WERI-Rb-1 (cell line): ENCODE measurements around the gene CELA2B.

Source experiments
- DNase-seq: peaks from one replicate; pipeline ENCODE4 v3.0.0-alpha.2; 2020
- H3K27ac ChIP-seq: fragments of 250-450 bp; sonication (Bioruptor Pico); 2 replicates; pipeline ENCODE4 v1.5.1; 2020; ENCODE audit warnings: mild to moderate bottlenecking, moderate library complexity
- H3K27me3 ChIP-seq: fragments of 250-450 bp; sonication (Bioruptor Pico); 2 replicates; pipeline ENCODE4 v1.5.1; 2021; ENCODE audit warnings: mild to moderate bottlenecking, low read depth, moderate library complexity; ENCODE audit not compliant: insufficient read depth, severe bottlenecking
- H3K36me3 ChIP-seq: fragments of 250-450 bp; sonication (Bioruptor Pico); 2 replicates; pipeline ENCODE4 v1.5.1; 2020; ENCODE audit warnings: mild to moderate bottlenecking, moderate library complexity
- H3K4me3 ChIP-seq: 2 replicates; pipeline ENCODE4 v1.5.1; 2011; ENCODE audit warnings: low read depth, mild to moderate bottlenecking, control low read depth, low read length
- H3K9me3 ChIP-seq: fragments of 250-450 bp; sonication (Bioruptor Pico); 2 replicates; pipeline ENCODE4 v1.5.1; 2021; ENCODE audit warnings: mild to moderate bottlenecking, moderate library complexity; ENCODE audit not compliant: severe bottlenecking
- TF ChIP-seq, protein P1 (sequence below): IDR thresholded peaks from 2 replicates; pipeline ENCODE4 v1.5.1; 2011; ENCODE audit warnings: low read depth, mild to moderate bottlenecking, control low read depth, inconsistent platforms, low read length

CELA2B gene

DNA sequence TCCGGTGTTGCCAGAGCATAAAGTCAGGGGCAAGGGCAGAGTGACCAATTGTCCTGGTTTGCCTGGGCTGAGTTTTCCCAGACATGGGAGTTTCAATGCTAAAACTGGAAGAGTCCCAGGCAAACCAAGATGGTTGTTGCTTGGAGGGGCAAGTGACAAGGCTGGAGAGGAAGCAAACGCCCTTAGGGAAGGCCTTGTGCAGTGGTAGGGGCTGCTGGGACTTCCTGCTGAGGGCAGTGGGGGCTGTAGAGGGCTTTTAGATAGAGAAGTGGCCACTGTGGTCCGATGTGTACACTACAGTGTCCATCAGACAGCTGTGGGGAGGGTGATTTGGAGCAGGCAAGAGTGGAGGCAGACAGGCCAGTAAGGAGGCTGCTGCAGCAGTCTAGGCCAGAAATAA is 26.3 kb upstream of the CELA2B start:
- DNase-seq, result no peak
- TF ChIP-seq, protein P1, sequence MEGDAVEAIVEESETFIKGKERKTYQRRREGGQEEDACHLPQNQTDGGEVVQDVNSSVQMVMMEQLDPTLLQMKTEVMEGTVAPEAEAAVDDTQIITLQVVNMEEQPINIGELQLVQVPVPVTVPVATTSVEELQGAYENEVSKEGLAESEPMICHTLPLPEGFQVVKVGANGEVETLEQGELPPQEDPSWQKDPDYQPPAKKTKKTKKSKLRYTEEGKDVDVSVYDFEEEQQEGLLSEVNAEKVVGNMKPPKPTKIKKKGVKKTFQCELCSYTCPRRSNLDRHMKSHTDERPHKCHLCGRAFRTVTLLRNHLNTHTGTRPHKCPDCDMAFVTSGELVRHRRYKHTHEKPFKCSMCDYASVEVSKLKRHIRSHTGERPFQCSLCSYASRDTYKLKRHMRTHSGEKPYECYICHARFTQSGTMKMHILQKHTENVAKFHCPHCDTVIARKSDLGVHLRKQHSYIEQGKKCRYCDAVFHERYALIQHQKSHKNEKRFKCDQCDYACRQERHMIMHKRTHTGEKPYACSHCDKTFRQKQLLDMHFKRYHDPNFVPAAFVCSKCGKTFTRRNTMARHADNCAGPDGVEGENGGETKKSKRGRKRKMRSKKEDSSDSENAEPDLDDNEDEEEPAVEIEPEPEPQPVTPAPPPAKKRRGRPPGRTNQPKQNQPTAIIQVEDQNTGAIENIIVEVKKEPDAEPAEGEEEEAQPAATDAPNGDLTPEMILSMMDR, result no peak
- no peaks in the 10 kb centered on the region for H3K36me3 ChIP-seq
- no peak overlapping the region for H3K27ac ChIP-seq
- no peak overlapping the region for H3K4me3 ChIP-seq
- peaks cover 7% of the 10 kb centered on the region for H3K9me3 ChIP-seq
- H3K27me3 ChIP-seq, result no peaks in the 10 kb centered on the region

DNA sequence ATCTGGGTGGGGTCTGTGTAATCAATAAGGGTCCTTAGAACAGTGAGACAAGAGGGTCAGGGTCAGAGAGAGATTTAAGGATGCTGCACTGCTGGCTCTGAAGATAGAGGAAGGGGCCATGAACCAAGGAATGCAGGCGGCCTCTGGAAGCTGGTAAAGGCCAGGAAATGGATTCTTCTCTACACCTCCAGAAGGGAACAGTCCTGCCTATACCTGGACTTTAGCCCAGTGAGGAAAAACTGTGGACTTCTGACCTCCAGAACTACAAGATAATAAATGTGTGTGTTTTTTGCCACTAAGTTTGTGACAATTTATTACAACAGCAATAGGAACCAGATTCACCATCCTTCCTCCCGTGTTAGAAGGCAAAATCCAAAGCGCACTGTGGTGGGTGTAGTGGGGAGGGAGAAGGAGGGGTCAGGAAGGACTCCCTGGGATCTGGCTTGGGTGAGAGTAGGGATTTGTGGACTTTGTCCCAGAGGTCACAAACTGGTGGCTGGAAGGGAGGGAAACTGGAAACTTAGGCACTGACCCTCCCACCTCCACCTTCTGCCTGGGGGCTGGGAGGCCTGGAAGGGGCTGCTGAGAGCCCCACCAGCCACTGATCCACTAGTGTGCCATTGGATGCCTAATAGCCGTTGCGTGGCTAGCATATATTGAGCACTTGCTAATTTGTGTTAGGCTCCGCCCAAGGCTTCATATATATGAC is 24.7 kb upstream of the CELA2B start:
- H3K27me3 ChIP-seq, result no peaks in the 10 kb centered on the region
- H3K36me3 ChIP-seq, result no peaks in the 10 kb centered on the region
- no peak overlapping the region for H3K27ac ChIP-seq
- H3K9me3 ChIP-seq, result peaks cover 7% of the 10 kb centered on the region
- H3K4me3 ChIP-seq, result no peak overlapping the region
- DNase-seq, result no peak
- TF ChIP-seq, protein P1, result no peak

- Histone ChIP-seq H3K4me3 (no peak overlapping the region), H3K27ac (no peak overlapping the region), H3K27me3 (no peaks in the 10 kb centered on the region), H3K36me3 (no peaks in the 10 kb centered on the region), H3K9me3 (peaks cover 7% of the 10 kb centered on the region)
- TF ChIP-seq, protein P1, result no peak
- no peak for DNase-seq
These were observed 23.7 kb upstream of the CELA2B start for GRCh38 chr1:15452216-15452615.

DNA sequence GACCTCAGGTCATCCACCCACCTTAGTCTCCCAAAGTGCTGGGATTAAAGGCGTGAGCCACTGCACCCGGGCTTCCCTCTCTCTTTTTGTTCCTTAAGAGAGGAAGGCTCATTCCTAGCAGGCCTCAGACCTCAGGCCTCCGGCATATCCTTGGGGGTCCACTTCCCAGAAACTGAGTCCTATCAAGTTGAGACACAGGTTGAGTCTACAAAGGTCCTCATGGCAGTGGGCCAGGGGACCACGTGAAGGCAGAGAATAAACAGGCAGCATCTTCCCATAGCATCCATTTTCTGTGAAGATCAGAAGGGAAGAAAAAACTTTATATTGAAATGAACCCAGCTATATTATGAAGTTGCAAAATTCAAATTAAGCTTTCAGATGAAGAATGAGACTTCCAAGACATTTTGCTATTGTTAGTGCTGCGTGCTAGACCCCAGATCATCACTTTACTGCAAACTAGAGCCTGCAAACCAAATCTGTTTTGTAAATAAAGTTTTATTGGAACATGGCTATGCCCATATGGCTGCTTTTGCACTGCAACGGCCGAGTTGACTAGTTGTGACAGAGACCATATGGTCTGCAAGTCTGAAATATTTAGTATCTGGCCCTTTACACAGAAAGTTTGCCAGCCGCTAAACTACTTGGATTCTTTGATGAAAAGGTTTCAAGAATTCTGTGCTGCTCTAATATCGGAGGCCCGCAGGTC is 22.9 kb upstream of the CELA2B start:
- H3K27ac ChIP-seq, result no peak overlapping the region
- H3K36me3 ChIP-seq, result no peaks in the 10 kb centered on the region
- TF ChIP-seq, protein P1, result no peak
- H3K27me3 ChIP-seq, result no peaks in the 10 kb centered on the region
- H3K4me3 ChIP-seq, result no peak overlapping the region
- no peak for DNase-seq
- peaks cover 7% of the 10 kb centered on the region for H3K9me3 ChIP-seq

GRCh38 chr1:15453734-15454133 is 22.2 kb upstream of the CELA2B start:
- TF ChIP-seq, protein P1, result no peak
- DNase-seq, result no peak
- Histone ChIP-seq H3K4me3 (no peak overlapping the region), H3K9me3 (peaks cover 7% of the 10 kb centered on the region), H3K36me3 (no peaks in the 10 kb centered on the region), H3K27me3 (no peaks in the 10 kb centered on the region), H3K27ac (no peak overlapping the region)
